DND-41 (cell line): ENCODE data around the gene CARNS1.

Experiments used
- CTCF ChIP-seq: IDR thresholded peaks from 2 replicates; pipeline ENCODE4 v1.5.1; 2012; ENCODE audit warnings: borderline replicate concordance, low read length, moderate library complexity, mild to moderate bottlenecking; ENCODE audit not compliant: poor library complexity, severe bottlenecking; ENCODE audit errors: extremely low read depth
- EZH2 ChIP-seq: IDR thresholded peaks from 3 replicates; pipeline ENCODE4 v1.6.1; 2012; ENCODE audit warnings: borderline replicate concordance, low read depth, mild to moderate bottlenecking, moderate library complexity, low read length, inconsistent platforms; ENCODE audit not compliant: severe bottlenecking

- no peak for TF ChIP-seq CTCF
- TF ChIP-seq EZH2, result no peak
Observed at GRCh38 chr11:67418476-67419281, 3.2 kb downstream of the CARNS1 start.
